Lower leg skin (tissue), 3 donors: ENCODE results near the gene C6orf89.

Experiments
- CTCF ChIP-seq, 3 donors: fragments of 450-650 bp; IDR thresholded peaks; one replicate each; pipeline ENCODE4 v1.5.1; 2016; ENCODE audit warnings: antibody characterized with exemption in 3 of 3, mild to moderate bottlenecking in 3 of 3, moderate library complexity in 2 of 3
- POLR2A ChIP-seq, 2 donors: fragments of 450-650 bp; IDR thresholded peaks; one replicate each; pipeline ENCODE4 v1.6.1; 2016 to 2017; ENCODE audit warnings: antibody characterized with exemption in 2 of 2, mild to moderate bottlenecking in 1 of 2, moderate library complexity in 1 of 2

GRCh38 chr6:36930483-36930882 lies 44.7 kb downstream of the C6orf89 start:
- no peak for TF ChIP-seq CTCF (IDR thresholded peaks at IDR 0.05)
- no peak for TF ChIP-seq POLR2A (IDR thresholded peaks at IDR 0.05)
